WERI-Rb-1 (cell line): ENCODE measurements around the gene DNAJB11.
"Not testable (repeated sequence)": the region's sequence is repeated elsewhere in the genome, so short reads cannot be mapped to it uniquely, and the experiment has no call there.

Experiments used
- DNase-seq: peaks from one replicate; pipeline ENCODE4 v3.0.0-alpha.2; 2020
- H3K27ac ChIP-seq: fragments of 250-450 bp; sonication (Bioruptor Pico); 2 replicates; pipeline ENCODE4 v1.5.1; 2020; ENCODE audit warnings: mild to moderate bottlenecking, moderate library complexity
- H3K27me3 ChIP-seq: fragments of 250-450 bp; sonication (Bioruptor Pico); 2 replicates; pipeline ENCODE4 v1.5.1; 2021; ENCODE audit warnings: mild to moderate bottlenecking, low read depth, moderate library complexity; ENCODE audit not compliant: insufficient read depth, severe bottlenecking
- H3K36me3 ChIP-seq: fragments of 250-450 bp; sonication (Bioruptor Pico); 2 replicates; pipeline ENCODE4 v1.5.1; 2020; ENCODE audit warnings: mild to moderate bottlenecking, moderate library complexity
- H3K4me3 ChIP-seq: 2 replicates; pipeline ENCODE4 v1.5.1; 2011; ENCODE audit warnings: low read depth, mild to moderate bottlenecking, control low read depth, low read length
- H3K9me3 ChIP-seq: fragments of 250-450 bp; sonication (Bioruptor Pico); 2 replicates; pipeline ENCODE4 v1.5.1; 2021; ENCODE audit warnings: mild to moderate bottlenecking, moderate library complexity; ENCODE audit not compliant: severe bottlenecking
- TF ChIP-seq, protein P1 (sequence below): IDR thresholded peaks from 2 replicates; pipeline ENCODE4 v1.5.1; 2011; ENCODE audit warnings: low read depth, mild to moderate bottlenecking, control low read depth, inconsistent platforms, low read length

The DNAJB11 gene

DNA sequence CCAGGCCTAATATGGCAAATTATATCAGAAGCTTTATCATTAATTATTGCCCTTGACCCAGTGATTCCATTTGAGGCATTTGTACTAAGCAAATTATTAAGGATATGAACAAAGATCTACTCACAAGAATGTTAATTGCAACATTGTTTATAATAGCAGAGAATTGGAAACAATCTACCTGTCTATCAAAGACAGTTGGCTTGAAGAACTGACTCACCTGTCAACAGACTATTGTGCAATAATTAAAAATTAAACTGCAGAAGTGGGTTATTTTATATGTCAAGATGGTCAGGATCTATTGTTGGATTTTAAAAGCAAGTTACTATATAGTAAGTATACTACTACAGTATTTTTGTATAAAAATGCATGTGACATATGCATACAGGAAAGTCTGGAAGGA is 63.0 kb downstream of the DNAJB11 start:
- no peaks in the 10 kb centered on the region for H3K36me3 ChIP-seq
- H3K4me3 ChIP-seq: no peak overlapping the region
- no peak overlapping the region for H3K27ac ChIP-seq
- H3K27me3 ChIP-seq: peaks cover 3% of the 10 kb centered on the region
- no peaks in the 10 kb centered on the region for H3K9me3 ChIP-seq
- TF ChIP-seq, protein P1, sequence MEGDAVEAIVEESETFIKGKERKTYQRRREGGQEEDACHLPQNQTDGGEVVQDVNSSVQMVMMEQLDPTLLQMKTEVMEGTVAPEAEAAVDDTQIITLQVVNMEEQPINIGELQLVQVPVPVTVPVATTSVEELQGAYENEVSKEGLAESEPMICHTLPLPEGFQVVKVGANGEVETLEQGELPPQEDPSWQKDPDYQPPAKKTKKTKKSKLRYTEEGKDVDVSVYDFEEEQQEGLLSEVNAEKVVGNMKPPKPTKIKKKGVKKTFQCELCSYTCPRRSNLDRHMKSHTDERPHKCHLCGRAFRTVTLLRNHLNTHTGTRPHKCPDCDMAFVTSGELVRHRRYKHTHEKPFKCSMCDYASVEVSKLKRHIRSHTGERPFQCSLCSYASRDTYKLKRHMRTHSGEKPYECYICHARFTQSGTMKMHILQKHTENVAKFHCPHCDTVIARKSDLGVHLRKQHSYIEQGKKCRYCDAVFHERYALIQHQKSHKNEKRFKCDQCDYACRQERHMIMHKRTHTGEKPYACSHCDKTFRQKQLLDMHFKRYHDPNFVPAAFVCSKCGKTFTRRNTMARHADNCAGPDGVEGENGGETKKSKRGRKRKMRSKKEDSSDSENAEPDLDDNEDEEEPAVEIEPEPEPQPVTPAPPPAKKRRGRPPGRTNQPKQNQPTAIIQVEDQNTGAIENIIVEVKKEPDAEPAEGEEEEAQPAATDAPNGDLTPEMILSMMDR: no peak
- no peak for DNase-seq

GRCh38 chr3:186634207-186634606 is 63.7 kb downstream of the DNAJB11 start:
- H3K4me3 ChIP-seq, H3K27me3 ChIP-seq, H3K36me3 ChIP-seq, DNase-seq, H3K9me3 ChIP-seq, H3K27ac ChIP-seq: not testable (repeated sequence)
